Parathyroid adenoma (tissue), 2 donors: ENCODE data around the gene RPN2.

ENCODE experiments used
- H2AFZ ChIP-seq: fragments of 300-600 bp; sonication (generic); one replicate; pipeline ENCODE4 v1.7.0; 2017; ENCODE audit warnings: antibody characterized with exemption, mild to moderate bottlenecking
- H3K27ac ChIP-seq: fragments of 300-600 bp; sonication (generic); one replicate; pipeline ENCODE4 v1.7.0; 2017
- H3K27me3 ChIP-seq: fragments of 300-600 bp; sonication (generic); one replicate; pipeline ENCODE4 v1.7.0; 2017; ENCODE audit warnings: low read length; ENCODE audit not compliant: control insufficient read depth, insufficient read depth
- H3K36me3 ChIP-seq: fragments of 300-600 bp; sonication (generic); one replicate; pipeline ENCODE4 v1.7.0; 2017; ENCODE audit warnings: low read length; ENCODE audit not compliant: control insufficient read depth, insufficient read depth
- H3K4me1 ChIP-seq: fragments of 300-600 bp; sonication (generic); one replicate; pipeline ENCODE4 v1.7.0; 2017; ENCODE audit warnings: control low read depth
- H3K4me2 ChIP-seq: fragments of 300-600 bp; sonication (generic); one replicate; pipeline ENCODE4 v1.7.0; 2017; ENCODE audit warnings: low read length
- H3K4me3 ChIP-seq: fragments of 300-600 bp; sonication (generic); one replicate; pipeline ENCODE4 v1.7.0; 2017; ENCODE audit warnings: low read depth, low read length
- H3K79me2 ChIP-seq: fragments of 300-600 bp; sonication (generic); one replicate; pipeline ENCODE4 v1.7.0; 2017; ENCODE audit warnings: control low read depth
- H3K9ac ChIP-seq: fragments of 300-600 bp; sonication (generic); one replicate; pipeline ENCODE4 v1.7.0; 2017; ENCODE audit warnings: mild to moderate bottlenecking
- H3K9me3 ChIP-seq: fragments of 300-600 bp; sonication (generic); one replicate; pipeline ENCODE4 v1.7.0; 2017; ENCODE audit warnings: low read length; ENCODE audit not compliant: control insufficient read depth
- TF ChIP-seq, protein P1 (sequence below): fragments of 300-600 bp; sonication (generic); IDR thresholded peaks from one replicate; pipeline ENCODE4 v1.7.0; 2017; ENCODE audit warnings: antibody characterized with exemption, mild to moderate bottlenecking
- donor health status: primary hyperparathyroidism.

Gene RPN2

DNA sequence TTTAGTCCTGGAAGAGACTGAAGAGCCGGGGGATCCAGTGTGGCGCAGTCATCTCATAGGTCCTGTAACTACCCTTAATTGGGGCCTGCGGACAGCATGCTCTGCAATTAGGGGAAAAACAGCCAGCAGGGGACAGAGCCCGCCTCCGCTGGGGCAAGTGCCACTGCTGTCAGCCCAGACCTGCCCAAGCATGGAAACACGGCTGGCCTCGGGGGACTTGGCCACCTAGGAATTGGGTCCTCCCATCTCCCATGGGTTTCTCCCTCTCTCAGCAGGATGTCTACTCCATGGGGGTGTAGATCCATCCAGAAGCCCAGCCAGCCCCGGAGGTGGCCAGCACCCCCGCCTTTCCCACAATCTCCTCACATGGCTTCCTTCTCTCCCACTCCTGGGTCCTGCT is 78.9 kb downstream of the RPN2 start:
- Histone ChIP-seq H3K27ac (no peak overlapping the region), H3K9ac (no peak overlapping the region)

DNA sequence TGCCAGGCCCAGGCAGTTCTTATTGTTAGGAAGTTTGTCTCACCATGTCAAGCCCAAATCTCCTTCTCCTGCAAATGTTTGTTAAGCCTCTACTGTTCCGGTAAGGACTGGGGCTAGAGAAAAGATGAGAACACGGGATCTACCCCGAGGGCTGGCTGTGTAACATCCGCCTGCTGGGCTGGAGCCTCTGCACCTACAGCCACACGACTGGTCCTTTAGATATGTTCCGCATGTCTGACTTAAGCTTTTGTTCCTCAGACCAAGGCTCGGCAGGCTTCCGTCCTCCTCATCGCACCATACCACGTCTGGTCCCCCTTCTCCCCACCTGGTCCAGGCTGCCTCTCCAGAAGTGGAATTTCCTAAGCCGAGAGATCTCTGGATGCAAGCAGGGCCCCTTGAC is 79.9 kb downstream of the RPN2 start:
- Histone ChIP-seq H3K36me3 (no peaks in the 10 kb centered on the region), H3K9ac (no peak overlapping the region), H3K27ac (no peak overlapping the region), H3K4me3 (no peak overlapping the region), H3K4me2 (no peak overlapping the region), H3K9me3 (no peaks in the 10 kb centered on the region), H2AFZ (no peak overlapping the region), H3K79me2 (no peaks in the 10 kb centered on the region), H3K4me1 (no peaks in the 10 kb centered on the region), H3K27me3 (no peaks in the 10 kb centered on the region)
- TF ChIP-seq, protein P1, sequence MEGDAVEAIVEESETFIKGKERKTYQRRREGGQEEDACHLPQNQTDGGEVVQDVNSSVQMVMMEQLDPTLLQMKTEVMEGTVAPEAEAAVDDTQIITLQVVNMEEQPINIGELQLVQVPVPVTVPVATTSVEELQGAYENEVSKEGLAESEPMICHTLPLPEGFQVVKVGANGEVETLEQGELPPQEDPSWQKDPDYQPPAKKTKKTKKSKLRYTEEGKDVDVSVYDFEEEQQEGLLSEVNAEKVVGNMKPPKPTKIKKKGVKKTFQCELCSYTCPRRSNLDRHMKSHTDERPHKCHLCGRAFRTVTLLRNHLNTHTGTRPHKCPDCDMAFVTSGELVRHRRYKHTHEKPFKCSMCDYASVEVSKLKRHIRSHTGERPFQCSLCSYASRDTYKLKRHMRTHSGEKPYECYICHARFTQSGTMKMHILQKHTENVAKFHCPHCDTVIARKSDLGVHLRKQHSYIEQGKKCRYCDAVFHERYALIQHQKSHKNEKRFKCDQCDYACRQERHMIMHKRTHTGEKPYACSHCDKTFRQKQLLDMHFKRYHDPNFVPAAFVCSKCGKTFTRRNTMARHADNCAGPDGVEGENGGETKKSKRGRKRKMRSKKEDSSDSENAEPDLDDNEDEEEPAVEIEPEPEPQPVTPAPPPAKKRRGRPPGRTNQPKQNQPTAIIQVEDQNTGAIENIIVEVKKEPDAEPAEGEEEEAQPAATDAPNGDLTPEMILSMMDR = no peak

More for the DNA sequence above, 78.9 kb downstream of the RPN2 start:
- Histone ChIP-seq H3K4me3 (no peak overlapping the region), H2AFZ (no peak overlapping the region), H3K27me3 (no peaks in the 10 kb centered on the region), H3K9me3 (no peaks in the 10 kb centered on the region), H3K4me1 (no peaks in the 10 kb centered on the region), H3K36me3 (no peaks in the 10 kb centered on the region), H3K79me2 (no peaks in the 10 kb centered on the region), H3K4me2 (no peak overlapping the region)
- TF ChIP-seq, protein P1 = no peak

DNA sequence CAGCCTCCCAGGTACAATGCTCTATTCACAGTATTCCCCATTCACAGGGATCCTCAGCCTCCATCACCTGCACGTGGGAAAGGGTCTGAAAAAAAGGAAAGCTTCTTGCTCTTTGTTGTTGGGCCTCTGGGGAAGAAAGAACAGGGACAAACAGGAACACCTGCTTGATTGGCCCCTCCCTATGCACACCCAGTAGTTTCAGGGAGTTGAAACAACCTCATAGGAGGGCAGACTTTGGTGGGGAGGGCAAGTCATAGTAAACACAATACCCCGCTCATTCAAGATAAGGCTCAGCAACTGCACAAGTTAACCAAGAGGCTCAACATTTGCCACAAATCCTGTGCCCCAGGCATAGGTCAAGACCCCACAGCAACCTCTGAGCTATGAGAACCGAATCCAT is 80.7 kb downstream of the RPN2 start:
- Histone ChIP-seq H2AFZ (no peak overlapping the region), H3K9me3 (no peaks in the 10 kb centered on the region), H3K9ac (no peak overlapping the region), H3K27me3 (no peaks in the 10 kb centered on the region), H3K4me1 (no peaks in the 10 kb centered on the region), H3K79me2 (no peaks in the 10 kb centered on the region), H3K4me3 (no peak overlapping the region), H3K4me2 (no peak overlapping the region), H3K27ac (no peak overlapping the region), H3K36me3 (no peaks in the 10 kb centered on the region)
- TF ChIP-seq, protein P1 = no peak

DNA sequence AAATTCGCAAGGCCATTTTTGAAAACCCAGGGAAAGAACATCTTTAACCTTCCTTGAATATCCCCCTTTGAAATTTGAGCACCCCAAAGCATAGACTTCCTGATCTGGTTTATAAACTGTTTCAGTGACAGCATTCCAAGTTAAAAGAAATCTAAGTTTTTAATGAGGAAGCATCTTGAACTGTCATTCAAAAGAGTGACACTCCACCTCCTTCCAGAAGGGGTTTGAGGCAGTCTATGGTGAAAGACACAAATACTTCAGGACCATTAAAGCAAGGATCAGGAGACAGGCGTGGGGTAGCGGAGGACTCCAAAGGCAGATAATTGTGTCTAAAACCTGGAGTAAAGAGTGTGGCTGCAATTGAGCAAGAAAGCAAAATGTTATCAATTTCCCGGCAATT is 81.8 kb downstream of the RPN2 start:
- no peaks in the 10 kb centered on the region for H3K36me3 ChIP-seq
- H3K27me3 ChIP-seq = no peaks in the 10 kb centered on the region
- H3K9ac ChIP-seq = no peak overlapping the region
- no peak overlapping the region for H2AFZ ChIP-seq
- H3K79me2 ChIP-seq = no peaks in the 10 kb centered on the region
- no peaks in the 10 kb centered on the region for H3K9me3 ChIP-seq
- no peak overlapping the region for H3K4me2 ChIP-seq
- no peak overlapping the region for H3K27ac ChIP-seq
- TF ChIP-seq, protein P1 = no peak
- H3K4me3 ChIP-seq = no peak overlapping the region
- no peaks in the 10 kb centered on the region for H3K4me1 ChIP-seq

DNA sequence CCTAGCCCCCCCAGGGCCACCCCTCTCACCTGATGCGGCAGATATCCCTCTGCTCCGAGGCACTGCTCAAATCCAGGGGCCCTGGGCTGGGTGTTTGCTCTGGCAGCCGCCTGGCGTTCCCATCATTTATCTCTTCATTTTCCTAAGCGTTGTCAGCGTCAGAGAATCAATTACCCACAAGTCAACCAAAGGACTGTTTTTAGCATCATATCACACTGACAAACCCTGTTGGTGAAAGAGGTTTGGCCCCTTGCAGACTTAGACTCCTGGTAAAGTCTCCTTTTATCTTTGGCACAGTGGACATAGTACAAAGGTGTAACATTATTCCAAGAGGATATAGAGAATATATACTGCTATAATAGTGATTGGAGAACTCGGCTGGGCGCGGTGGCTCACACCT is 82.6 kb downstream of the RPN2 start, which contains the start of gene GHRH:
Gene GHRH, minus strand, starts transcription at position 101 of the 400 bp plus-strand sequence. CDS start 4,925 bp downstream, outside the sequence.
- Histone ChIP-seq H3K79me2 (no peaks in the 10 kb centered on the region), H2AFZ (no peak within 1 kb of the TSS), H3K36me3 (no peaks in the 10 kb centered on the region), H3K4me2 (no peak within 1 kb of the TSS), H3K27me3 (no peaks in the 10 kb centered on the region), H3K9me3 (no peaks in the 10 kb centered on the region), H3K27ac (no peak within 1 kb of the TSS), H3K4me1 (no peaks in the 10 kb centered on the region), H3K4me3 (no peak within 1 kb of the TSS), H3K9ac (no peak within 1 kb of the TSS)
- TF ChIP-seq, protein P1 = no peak
